GM18526 (cell line): ENCODE results near the gene MYH15.

Experiments used
- POLR2A ChIP-seq: IDR thresholded peaks from 3 replicates; pipeline ENCODE4 v1.6.1; 2011; ENCODE audit not compliant: insufficient read length; ENCODE audit errors: extremely low read depth

Gene MYH15

GRCh38 chr3:108346301-108347227, 163.8 kb downstream of the MYH15 start:
- no peak for TF ChIP-seq POLR2A

DNA sequence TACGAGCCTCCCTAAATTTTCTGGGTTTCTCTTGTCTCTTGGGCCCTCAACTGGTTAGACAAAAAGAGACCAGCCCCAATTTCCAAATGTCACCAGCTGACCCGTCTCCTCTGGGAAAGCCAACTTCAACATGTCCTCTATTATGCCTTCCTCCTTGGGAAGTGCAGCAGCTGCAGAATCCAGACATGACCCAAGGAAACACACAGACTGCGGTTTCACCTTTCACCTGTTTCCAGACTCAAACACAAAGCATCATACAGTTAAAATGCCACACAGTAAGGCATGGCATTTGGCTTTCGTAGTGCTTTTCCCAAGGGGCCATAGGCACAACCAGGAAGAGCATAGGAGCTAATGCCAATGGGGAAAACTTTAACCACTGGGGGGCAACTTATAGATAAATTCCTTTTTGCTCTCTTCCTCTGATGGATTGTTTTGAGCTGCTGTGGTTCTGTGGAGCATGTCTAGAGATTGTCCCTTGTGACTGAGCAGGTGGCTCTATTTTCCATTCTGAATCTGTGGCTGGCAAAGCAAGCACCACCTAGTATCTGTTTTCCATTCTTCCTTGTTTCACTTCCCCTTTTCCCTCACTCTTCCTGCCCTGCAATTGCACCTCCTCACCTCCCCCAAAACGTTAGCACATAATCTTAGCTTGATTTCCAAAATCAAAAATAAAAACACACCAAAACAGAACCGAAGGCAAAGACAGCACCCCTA, 164.7 kb downstream of the MYH15 start:
- TF ChIP-seq POLR2A: no peak

DNA sequence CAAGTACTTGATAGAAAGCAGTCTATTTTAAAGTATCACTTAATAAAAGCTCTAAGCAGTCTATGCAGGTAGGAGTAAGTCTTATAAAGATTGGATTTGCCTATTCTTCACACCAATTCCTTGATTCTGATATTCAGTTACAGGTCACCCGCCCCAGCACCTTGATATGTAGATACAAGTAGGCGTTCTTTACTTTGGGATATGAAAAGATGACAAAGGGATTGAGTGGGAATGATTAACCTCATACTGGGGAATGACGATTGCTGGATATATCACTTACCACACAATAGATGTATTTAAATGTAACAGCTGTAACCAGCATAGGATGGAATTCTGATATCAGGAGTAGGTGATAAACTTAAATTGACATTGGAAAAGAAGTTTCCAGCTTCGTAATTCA, 166.9 kb downstream of the MYH15 start:
- TF ChIP-seq POLR2A: no peak

DNA sequence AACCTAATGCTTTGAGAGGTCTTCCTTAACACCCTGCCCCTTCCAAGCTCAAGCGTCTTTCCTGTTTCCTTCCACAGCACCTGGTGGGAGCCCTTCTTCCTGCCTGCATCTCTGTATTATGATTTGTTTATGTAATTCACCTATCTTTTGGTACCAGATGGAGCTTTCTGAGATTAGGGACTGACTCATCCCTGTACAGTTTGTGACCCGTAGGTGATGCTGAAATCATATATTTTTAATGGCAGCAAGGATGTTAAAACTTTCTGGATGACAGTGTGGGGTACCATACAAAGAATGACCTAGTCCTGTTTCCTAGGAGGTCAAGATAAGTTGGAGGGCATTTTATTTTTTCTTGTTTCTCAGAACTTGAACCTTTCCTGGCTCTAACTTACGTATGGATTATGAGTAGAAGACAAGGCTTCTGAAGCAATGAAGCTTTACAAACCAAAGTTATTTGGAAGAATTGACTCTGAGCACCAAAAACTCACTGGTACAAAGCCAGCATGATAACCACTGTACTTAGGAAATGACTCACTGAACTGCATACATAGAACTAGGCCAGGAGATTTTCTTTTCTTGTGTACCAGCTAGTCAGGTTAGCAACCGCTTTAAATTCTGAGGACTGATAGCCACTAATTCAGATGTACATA, 167.4 kb downstream of the MYH15 start:
- no peak for TF ChIP-seq POLR2A

- no peak for TF ChIP-seq POLR2A
Measured at GRCh38 chr3:108341911-108342310, 168.5 kb downstream of the MYH15 start.

- no peak for TF ChIP-seq POLR2A
Measured at GRCh38 chr3:108338901-108339545, 171.4 kb downstream of the MYH15 start.

DNA sequence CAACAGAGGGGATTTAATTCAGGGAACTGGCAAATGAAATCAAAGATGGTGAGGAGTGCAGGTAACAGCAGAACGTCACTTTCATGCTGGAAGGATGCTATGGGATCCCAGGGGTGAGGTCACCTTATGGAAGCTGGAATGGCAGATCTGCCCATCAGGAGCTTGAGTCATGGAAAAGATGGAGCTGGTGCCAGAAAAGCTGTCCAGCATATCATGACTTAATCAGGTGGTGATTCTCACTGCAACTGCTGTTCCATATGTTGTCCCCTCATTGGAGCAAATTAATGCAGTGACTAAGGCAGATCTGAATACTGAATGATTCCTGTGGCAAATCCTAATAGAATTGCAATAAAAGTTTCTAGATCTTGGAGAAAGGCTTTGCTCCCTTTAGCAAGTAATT, 175.7 kb downstream of the MYH15 start:
- TF ChIP-seq POLR2A: no peak

- TF ChIP-seq POLR2A: no peak
Measured at GRCh38 chr3:108333961-108334360, 176.4 kb downstream of the MYH15 start.

GRCh38 chr3:108331792-108332191, 178.6 kb downstream of the MYH15 start:
- TF ChIP-seq POLR2A: no peak
